ENCODE measurements around the gene TMEM259. TPM values are rescaled to one million over a fixed set of nuclear protein-coding genes. Genes with fewer than 3 reads are reported as not detected.
A peak's percentile ranks its signal among the peaks of the same experiment; 100 is the strongest.

TMEM259 gene
- total and polyA plus RNA-seq, 9 of the 15 experiments (the other 6 are each of a cell fraction or from before 2014, with no cell fraction given), result 0.52 to 231 (median 63.6) TPM

GRCh38 chr19:980133-980998 is 40.6 kb downstream of the TMEM259 start (continued):
- TF ChIP-seq REST (IDR thresholded peaks at IDR 0.05; ENCODE audit: borderline replicate concordance) (0 out of 2 replicates have a peak, but pooled peaks have one; percentile 10), REST (CRISPR knock-in tag; IDR thresholded peaks at IDR 0.05; ENCODE audit: low read depth) (peak; percentile 53; the same call in 1 of the 2 replicates), CBFA2T3 (IDR thresholded peaks at IDR 0.05) (peak; percentile 78), ZNF740 (CRISPR knock-in tag; IDR thresholded peaks at IDR 0.05) (peak; percentile 80), ZNF740 (tag; IDR thresholded peaks at IDR 0.05) (peak in 1 of 2 experiments; percentile 47; a peak in 1 of 4 replicates), MLLT1 (IDR thresholded peaks at IDR 0.05) (peak in 1 of 2 experiments; percentile 45; a peak in 1 of 4 replicates), ERF (CRISPR knock-in tag; IDR thresholded peaks at IDR 0.05) (peak; percentile 72; the same call in 1 of the 2 replicates), PPARD (CRISPR knock-in tag; IDR thresholded peaks at IDR 0.05) (no peak), YY1 (IDR thresholded peaks at IDR 0.05; ENCODE audit: borderline replicate concordance in 1 of 3, control insufficient read depth in 1 of 3, extremely low read depth in 1 of 3, insufficient read depth in 3 of 3, insufficient read length in 1 of 3, insufficient replicate concordance in 2 of 3, low read depth in 1 of 3, low read length in 2 of 3) (peak in 1 of 3 experiments; percentile 28)
